Cortex of kidney (tissue), 1 donor: ENCODE data around the gene SOD3.

Source experiments
- DNase-seq: peaks from one replicate; lab custom pipeline; 2025; lab: John Stamatoyannopoulos, UW

The SOD3 gene, protein sequence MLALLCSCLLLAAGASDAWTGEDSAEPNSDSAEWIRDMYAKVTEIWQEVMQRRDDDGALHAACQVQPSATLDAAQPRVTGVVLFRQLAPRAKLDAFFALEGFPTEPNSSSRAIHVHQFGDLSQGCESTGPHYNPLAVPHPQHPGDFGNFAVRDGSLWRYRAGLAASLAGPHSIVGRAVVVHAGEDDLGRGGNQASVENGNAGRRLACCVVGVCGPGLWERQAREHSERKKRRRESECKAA

GRCh38 chr4:24794916-24795665 is at the start of gene SOD3:
TSS of gene SOD3 (plus strand) at chr4:24795573. CDS start at chr4:24799522, 3,949 bp downstream.
- DNase-seq = no peak

GRCh38 chr4:24747234-24747975 is 48.0 kb upstream of the SOD3 start:
- no peak for DNase-seq

DNA sequence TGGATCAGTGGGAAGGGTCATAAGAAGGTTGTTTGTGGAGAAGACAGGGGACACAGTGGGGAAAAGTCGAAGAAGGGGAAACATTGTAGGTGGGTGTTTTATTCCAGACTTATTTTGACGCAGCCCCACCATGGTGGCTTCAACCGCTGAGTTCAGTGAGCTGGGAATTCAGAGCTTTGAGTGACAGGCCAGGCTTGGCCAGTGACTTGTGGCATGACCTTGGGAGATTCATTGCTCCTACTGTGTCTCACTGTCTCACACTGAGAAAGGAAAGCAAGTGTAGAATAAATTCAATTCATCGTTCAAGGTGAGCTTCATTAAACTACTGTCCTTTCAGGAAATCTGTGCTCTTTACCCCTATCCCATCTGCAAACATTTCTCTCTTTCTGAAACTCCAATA is 47.4 kb upstream of the SOD3 start:
- DNase-seq = no peak

GRCh38 chr4:24748758-24749350 is 46.5 kb upstream of the SOD3 start:
- DNase-seq = no peak

- DNase-seq = no peak
These were observed 45.3 kb upstream of the SOD3 start for GRCh38 chr4:24750106-24750505.

DNA sequence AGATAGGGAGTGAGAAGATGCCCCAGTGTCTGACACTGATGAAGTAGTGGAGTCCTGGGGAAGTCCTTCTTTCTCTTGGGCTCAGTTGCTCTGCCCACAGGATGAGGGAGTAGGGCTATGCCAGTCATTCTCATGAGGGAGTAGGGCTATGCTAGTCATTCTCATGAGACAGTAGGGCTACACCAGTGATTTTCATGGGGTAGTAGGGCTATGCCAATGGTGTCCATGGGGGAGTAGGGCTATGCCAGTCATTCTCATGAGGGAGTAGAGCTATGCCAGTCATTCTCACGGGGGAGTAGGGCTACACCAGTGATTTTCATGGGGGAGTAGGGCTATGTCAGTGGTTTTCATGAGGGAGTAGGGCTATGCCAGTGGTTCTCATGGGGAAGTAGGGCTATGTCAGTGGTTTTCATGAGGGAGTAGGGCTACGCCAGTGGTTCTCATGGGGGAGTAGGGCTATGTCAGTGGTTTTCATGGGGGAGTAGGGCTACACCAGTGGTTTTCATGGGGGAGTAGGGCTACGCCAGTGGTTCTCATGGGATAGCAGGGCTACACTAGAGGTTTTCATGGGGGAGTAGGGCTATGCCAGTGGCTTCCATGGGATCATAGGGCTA is 43.3 kb upstream of the SOD3 start:
- no peak for DNase-seq

- no peak for DNase-seq
These were observed 41.9 kb upstream of the SOD3 start for GRCh38 chr4:24753519-24753918.

DNA sequence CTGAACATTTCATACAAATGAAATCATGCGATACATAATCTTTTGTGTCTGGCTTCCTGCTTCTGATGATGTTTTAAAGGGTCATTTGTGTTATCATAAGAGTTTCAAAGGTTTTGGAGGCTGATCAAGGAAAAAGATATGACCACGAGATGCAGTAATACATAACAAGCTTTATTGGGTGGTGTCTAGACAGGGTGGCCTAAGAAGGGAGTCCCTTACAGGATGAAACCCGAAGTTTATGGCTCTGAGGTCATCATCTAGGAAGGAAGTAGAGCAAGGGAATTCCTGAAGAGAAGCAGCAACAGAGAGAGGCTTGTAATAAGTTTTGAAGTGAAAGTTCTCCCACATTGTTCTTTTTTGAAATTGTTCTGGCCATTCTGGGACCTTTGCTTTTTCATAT is 40.8 kb upstream of the SOD3 start:
- no peak for DNase-seq

- DNase-seq = no peak
These were observed 31.6 kb upstream of the SOD3 start for GRCh38 chr4:24763631-24764297.

GRCh38 chr4:24764345-24764744 is 31.0 kb upstream of the SOD3 start:
- no peak for DNase-seq

- no peak for DNase-seq
These were observed 29.9 kb upstream of the SOD3 start for GRCh38 chr4:24765376-24765988.

GRCh38 chr4:24768006-24768405 is 27.4 kb upstream of the SOD3 start:
- DNase-seq = no peak

- DNase-seq = no peak
These were observed 26.8 kb upstream of the SOD3 start for GRCh38 chr4:24768604-24769003.

DNA sequence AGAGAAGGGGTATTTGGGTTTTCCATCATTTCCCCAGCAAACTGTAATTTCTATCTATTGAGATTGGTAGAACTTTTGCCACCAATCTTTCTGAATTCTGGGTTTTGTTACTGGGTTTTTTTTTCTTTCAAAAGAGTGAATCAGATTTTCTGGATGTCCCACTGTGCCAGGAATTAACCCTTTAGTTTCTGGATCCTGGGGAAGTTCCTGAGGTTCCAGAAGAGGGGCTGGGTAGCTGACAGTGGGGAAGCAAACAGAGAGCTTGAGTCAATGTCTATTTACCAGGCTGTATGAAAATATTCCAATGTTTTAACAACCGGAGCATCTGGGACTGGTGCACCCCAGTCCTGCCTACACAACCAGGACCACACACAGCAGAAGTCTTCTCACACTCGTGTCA is 25.8 kb upstream of the SOD3 start:
- DNase-seq = no peak

GRCh38 chr4:24770032-24770584 is 25.3 kb upstream of the SOD3 start:
- DNase-seq = no peak

DNA sequence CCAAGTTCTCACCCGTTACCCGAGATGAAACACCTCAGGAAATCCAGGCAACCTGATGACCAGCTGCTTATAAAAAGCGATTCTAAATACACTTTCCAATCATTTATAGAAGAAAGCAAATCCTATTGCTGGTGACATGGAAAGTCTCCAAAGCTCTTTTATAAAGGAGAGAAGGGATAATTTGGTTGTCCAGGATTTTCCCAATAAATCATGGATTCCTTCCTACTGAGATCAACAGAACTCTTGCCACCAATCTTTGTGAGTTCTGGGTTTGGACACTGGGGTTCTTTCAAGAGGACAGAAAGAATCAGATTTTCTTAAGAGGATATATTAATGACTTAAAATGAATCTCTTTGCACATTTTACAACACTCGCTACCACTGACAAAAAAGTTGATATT is 24.7 kb upstream of the SOD3 start:
- no peak for DNase-seq

- no peak for DNase-seq
These were observed 24.1 kb upstream of the SOD3 start for GRCh38 chr4:24771241-24771640.

DNA sequence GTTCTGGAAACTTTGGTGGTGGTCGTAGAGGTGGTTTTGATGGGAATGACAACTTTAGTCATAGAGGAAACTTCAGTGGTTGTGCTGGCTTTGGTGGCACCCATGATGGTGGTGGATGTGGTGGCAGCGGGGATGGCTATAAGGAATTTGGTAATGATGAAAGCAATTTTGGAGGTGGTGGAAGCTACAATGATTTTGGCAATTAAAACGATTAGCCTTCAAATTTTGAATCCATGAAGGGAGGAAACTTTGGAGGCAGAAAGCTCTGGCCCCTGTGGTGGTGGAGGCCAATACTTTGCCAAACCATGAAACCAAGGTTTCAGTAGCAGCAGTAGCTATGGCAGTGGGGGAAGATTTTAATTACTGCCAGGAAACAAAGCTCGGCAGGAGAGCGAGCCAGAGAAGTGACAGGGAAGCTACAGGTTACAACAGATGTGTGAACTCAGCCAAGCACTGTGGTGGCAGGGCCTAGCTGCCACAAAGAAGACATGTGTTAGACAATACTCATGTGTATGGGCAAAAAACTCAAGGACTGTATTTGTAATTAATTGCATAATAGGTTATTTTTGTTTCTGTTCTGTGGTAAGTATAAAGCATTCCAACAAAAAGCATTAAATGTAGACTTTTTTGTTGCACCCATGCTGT is 23.2 kb upstream of the SOD3 start:
- no peak for DNase-seq

DNA sequence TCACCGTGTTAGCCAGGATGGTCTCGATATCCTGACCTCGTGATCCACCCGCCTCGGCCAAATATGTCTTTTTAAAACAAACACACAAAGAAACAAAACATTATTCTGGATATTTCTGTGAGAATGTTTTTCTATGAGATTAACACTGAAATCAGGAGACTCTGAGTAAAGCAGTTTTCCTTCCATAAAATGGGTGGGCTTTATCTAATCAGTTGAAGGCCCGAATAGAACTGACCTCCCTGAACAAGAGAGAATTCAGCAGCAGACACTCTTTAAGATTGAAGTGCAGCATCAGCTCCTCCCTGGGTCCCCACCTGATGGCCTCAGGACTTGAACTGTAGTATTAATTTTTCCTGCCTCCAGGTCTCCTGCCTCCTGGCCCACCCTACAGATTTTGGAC is 22.4 kb upstream of the SOD3 start:
- DNase-seq = no peak

DNA sequence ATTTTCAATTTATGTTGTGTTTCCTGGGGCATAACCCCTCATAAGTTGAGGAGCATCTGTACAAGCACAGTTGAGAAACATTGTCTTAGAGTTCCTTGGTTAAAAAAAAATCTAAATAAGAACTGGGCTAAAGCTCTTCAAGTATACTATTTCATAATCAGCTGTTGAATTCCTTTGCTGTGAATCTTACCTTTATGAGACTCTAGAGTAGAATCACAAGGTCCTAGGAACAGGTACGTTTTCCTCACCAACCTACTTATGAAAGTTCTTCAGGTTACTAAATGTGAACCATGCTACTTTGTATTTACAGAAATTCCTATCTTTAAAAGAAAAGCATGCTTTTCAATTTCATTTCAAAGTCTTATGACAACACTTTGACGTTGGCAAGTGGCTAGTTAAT is 20.9 kb upstream of the SOD3 start:
- DNase-seq = no peak
